ENCODE data around the gene GALNT7. TPM values are rescaled to one million over a fixed set of nuclear protein-coding genes. Genes with fewer than 3 reads are reported as not detected.

The GALNT7 gene
- total RNA-seq, 4 donors from 2014 or later = 8.7 to 22.4 (median 9.7) TPM

DNA sequence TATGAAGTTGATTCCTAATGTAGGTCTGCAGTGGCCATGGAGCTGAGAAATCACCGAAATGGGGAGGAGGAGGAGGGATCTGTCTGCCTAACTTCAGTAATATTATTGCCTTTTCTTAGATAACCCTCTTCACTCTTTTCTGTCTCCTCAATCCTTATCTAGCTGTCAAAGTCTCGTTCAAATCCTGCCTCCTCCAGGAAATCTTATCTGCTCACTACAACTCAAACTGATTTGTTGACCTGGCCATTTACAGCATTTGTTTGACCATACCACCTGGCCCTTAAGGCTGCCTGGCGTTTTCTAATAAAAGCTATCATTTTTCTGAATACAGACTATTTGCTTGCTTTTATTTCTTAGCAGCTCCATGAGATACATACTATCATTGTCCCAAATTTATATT is 33.8 kb downstream of the GALNT7 start:
- Histone ChIP-seq H3K4me3 (no peak overlapping the region), H3K4me1 (no peaks in the 10 kb centered on the region), H3K27me3 (no peaks in the 10 kb centered on the region), H3K36me3 (peaks cover 0 to 13% (median 0%) of the 10 kb centered on the region in 3 donors), H3K27ac (no peak overlapping the region), H3K9me3 (peaks cover 0 to 8% (median 0%) of the 10 kb centered on the region in 4 donors)
- TF ChIP-seq, protein P1, sequence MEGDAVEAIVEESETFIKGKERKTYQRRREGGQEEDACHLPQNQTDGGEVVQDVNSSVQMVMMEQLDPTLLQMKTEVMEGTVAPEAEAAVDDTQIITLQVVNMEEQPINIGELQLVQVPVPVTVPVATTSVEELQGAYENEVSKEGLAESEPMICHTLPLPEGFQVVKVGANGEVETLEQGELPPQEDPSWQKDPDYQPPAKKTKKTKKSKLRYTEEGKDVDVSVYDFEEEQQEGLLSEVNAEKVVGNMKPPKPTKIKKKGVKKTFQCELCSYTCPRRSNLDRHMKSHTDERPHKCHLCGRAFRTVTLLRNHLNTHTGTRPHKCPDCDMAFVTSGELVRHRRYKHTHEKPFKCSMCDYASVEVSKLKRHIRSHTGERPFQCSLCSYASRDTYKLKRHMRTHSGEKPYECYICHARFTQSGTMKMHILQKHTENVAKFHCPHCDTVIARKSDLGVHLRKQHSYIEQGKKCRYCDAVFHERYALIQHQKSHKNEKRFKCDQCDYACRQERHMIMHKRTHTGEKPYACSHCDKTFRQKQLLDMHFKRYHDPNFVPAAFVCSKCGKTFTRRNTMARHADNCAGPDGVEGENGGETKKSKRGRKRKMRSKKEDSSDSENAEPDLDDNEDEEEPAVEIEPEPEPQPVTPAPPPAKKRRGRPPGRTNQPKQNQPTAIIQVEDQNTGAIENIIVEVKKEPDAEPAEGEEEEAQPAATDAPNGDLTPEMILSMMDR (IDR thresholded peaks at IDR 0.05) = no peak
- TF ChIP-seq POLR2A (IDR thresholded peaks at IDR 0.05) (no peak), EP300 (IDR thresholded peaks at IDR 0.05) (no peak)
- WGBS, 2 donors = 94 to 96% methylated on average over 3 of the region's 3 CpGs
- DNase-seq (ENCODE audit: low spot score in 2 of 2) = no peak

DNA sequence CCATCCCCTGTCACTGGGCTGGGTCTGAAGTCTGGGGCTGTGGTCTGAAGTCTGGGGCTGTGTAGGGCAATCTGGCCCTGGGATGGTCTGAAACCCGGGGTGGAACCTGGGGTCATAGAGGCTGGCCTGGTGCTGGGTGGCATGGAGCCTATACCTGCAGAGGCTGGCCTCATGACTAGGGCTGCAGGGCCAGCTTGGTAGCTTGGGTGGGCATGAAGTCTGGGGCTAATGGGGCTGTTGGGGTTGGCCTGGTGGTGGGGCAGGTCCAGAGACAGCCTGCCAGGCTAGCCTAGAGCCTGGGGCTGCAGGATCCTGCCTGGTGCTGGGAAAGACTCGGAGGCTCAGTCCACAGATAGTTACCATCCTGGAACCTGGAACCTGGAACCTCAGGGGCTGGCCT is 37.0 kb downstream of the GALNT7 start:
- no peak for DNase-seq (ENCODE audit: low spot score in 2 of 2)
- TF ChIP-seq POLR2A (IDR thresholded peaks at IDR 0.05) (no peak), EP300 (IDR thresholded peaks at IDR 0.05) (no peak)
- TF ChIP-seq, protein P1 (IDR thresholded peaks at IDR 0.05) = no peak
- WGBS, 2 donors = 100% methylated on average over 1 to 2 of the region's 2 CpGs
- H3K4me1 ChIP-seq = peaks cover 0 to 5% (median 0%) of the 10 kb centered on the region in 4 donors
- H3K4me3 ChIP-seq = no peak overlapping the region
- H3K36me3 ChIP-seq = peaks cover 0 to 13% (median 0%) of the 10 kb centered on the region in 3 donors
- H3K9me3 ChIP-seq = peaks cover 0 to 8% (median 0%) of the 10 kb centered on the region in 4 donors
- H3K27me3 ChIP-seq = no peaks in the 10 kb centered on the region
- no peak overlapping the region for H3K27ac ChIP-seq

DNA sequence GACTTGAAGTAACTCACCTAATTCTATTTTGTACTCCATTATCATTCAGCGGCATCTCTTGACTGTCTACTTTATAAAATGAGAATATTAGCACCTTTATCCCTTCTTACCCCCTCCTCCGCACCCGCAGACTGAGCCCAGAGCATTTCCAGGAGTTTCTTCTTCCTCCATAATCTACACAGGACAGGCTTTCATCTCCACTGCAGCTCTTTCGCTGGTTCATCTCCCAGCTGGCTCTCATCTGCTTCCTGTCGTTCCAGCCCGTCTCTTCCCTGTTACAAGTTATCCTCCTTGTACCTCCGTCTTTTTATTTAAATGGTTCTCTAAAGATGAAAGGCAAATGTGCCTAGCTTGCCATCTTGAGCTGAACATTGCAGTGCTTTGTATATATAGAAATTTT is 39.8 kb downstream of the GALNT7 start:
- DNase-seq (ENCODE audit: low spot score in 2 of 2) = no peak
- Histone ChIP-seq H3K4me3 (no peak overlapping the region), H3K27ac (no peak overlapping the region), H3K36me3 (peaks cover 0 to 13% (median 0%) of the 10 kb centered on the region in 3 donors), H3K9me3 (peaks cover 0 to 8% (median 0%) of the 10 kb centered on the region in 4 donors), H3K4me1 (peaks cover 0 to 5% (median 0%) of the 10 kb centered on the region in 4 donors), H3K27me3 (no peaks in the 10 kb centered on the region)
- WGBS, 2 donors = 91 to 93% methylated on average over 7 of the region's 7 CpGs
- TF ChIP-seq EP300 (IDR thresholded peaks at IDR 0.05) (no peak), POLR2A (IDR thresholded peaks at IDR 0.05) (no peak)
- TF ChIP-seq, protein P1 (IDR thresholded peaks at IDR 0.05) = no peak

DNA sequence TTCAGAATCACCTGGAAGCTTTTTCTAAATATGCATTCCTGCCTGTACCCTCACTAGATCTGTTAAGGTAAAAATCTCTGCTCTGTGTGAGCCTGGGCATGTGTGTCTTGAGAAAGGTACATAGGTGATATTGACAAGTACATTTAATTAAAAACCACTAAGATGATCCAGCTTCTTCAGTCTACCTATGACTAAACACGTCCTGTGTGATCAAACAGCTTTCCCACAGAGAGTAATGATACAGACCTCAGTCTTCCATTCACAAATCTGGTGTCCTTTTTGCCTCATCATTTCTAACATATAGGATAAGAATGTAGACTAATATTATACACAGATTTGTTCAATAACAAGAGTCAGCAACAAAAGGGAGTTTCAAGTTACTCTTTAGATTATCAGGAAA is 42.6 kb downstream of the GALNT7 start:
- no peak overlapping the region for H3K27ac ChIP-seq
- TF ChIP-seq, protein P1 (IDR thresholded peaks at IDR 0.05) = no peak
- TF ChIP-seq POLR2A (IDR thresholded peaks at IDR 0.05) = no peak
- peaks cover 0 to 9% (median 0%) of the 10 kb centered on the region in 4 donors for H3K4me1 ChIP-seq
- no peaks in the 10 kb centered on the region for H3K9me3 ChIP-seq
- no peaks in the 10 kb centered on the region for H3K36me3 ChIP-seq
- WGBS, 2 donors = 96% methylated on average over 1 of the region's 1 CpG
- H3K27me3 ChIP-seq = no peaks in the 10 kb centered on the region
- no peak overlapping the region for H3K4me3 ChIP-seq
- no peak for DNase-seq (ENCODE audit: low spot score in 2 of 2)

DNA sequence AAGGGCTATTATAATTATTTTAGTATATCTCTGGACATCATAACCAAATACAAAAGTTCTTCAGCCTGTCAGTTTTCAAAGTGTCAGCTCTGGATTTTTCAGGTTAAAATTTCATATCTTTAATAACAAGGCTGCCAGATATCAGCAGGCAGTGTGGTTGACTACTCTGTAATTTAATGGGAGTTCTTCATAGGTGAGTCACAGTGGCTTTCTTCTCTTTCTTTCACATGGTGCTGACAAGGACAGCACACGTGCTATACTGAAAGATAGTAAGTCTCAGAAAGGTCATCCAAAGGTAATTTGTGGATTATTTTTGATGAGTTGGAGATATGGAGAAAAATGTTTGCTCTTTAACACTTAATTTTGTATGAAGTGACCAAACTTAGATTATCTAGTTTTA is 43.2 kb downstream of the GALNT7 start:
- 41 to 62% methylated on average over 1 of the region's 1 CpG for WGBS, 2 donors
- no peak for TF ChIP-seq POLR2A (IDR thresholded peaks at IDR 0.05)
- TF ChIP-seq, protein P1 (IDR thresholded peaks at IDR 0.05) = no peak
- TF ChIP-seq EP300 (IDR thresholded peaks at IDR 0.05) = no peak

More for the DNA sequence above, 43.2 kb downstream of the GALNT7 start:
- Histone ChIP-seq H3K4me3 (no peak overlapping the region), H3K9me3 (no peaks in the 10 kb centered on the region), H3K4me1 (peaks cover 0 to 9% (median 0%) of the 10 kb centered on the region in 4 donors), H3K27me3 (no peaks in the 10 kb centered on the region), H3K27ac (no peak overlapping the region), H3K36me3 (no peaks in the 10 kb centered on the region)
- DNase-seq (ENCODE audit: low spot score in 2 of 2) = no peak

All from tibial nerve (tissue), 4 donors.